Tibial artery (tissue), 4 donors: ENCODE measurements around the gene LCN6.
A peak's percentile ranks its signal among the peaks of the same experiment; 100 is the strongest.

Experiments used
- DNase-seq, 2 donors: peaks; one replicate each; pipeline ENCODE4 v3.0.0-alpha.2; 2019
- H3K27ac ChIP-seq, 2 donors: fragments of 200-600 bp; sonication (generic) in 1 of 2; 1 replicate in 1 of 2; 2 replicates in 1 of 2; pipeline ENCODE4 v1.5.1; 2018 to 2019; ENCODE audit warnings: mild to moderate bottlenecking in 1 of 2
- H3K27me3 ChIP-seq, 2 donors: fragments of 200-600 bp; sonication (generic) in 1 of 2; one replicate each; pipeline versions ENCODE4 v1.5.1 to v1.6.0; 2016 to 2019
- H3K36me3 ChIP-seq, 3 donors: fragments of 200-600 bp; sonication (generic) in 2 of 3; one replicate each; pipeline ENCODE4 v1.5.1; 2016 to 2019; ENCODE audit warnings: mild to moderate bottlenecking in 2 of 3
- H3K4me1 ChIP-seq, 4 donors: fragments of 200-600 bp; sonication (generic) in 2 of 4; 1 replicate in 3 of 4; 2 replicates in 1 of 4; pipeline ENCODE4 v1.5.1; 2016 to 2019
- H3K4me3 ChIP-seq, 2 donors: fragments of 200-600 bp; sonication (generic) in 1 of 2; 1 replicate in 1 of 2; 2 replicates in 1 of 2; pipeline ENCODE4 v1.5.1; 2018 to 2019; ENCODE audit warnings: mild to moderate bottlenecking in 2 of 2
- H3K9me3 ChIP-seq, 3 donors: fragments of 200-600 bp; sonication (generic) in 1 of 3; one replicate each; pipeline ENCODE4 v1.5.1; 2016 to 2019
- CTCF ChIP-seq, 2 experiments: fragments of 200-600 bp in 1 of 2; fragments of 450-650 bp in 1 of 2; IDR thresholded peaks; one replicate each; pipeline ENCODE4 v1.5.1; 2017 to 2019; ENCODE audit warnings: antibody characterized with exemption in 2 of 2, mild to moderate bottlenecking in 1 of 2, moderate library complexity in 1 of 2
- intact Hi-C: fragments of 100-400 bp; cut with DNase I; formaldehyde crosslinking; loops from one replicate; pipeline ENCODE4 v1.15.0; 2023; ENCODE audit warnings: low total_unique reads

LCN6 gene

DNA sequence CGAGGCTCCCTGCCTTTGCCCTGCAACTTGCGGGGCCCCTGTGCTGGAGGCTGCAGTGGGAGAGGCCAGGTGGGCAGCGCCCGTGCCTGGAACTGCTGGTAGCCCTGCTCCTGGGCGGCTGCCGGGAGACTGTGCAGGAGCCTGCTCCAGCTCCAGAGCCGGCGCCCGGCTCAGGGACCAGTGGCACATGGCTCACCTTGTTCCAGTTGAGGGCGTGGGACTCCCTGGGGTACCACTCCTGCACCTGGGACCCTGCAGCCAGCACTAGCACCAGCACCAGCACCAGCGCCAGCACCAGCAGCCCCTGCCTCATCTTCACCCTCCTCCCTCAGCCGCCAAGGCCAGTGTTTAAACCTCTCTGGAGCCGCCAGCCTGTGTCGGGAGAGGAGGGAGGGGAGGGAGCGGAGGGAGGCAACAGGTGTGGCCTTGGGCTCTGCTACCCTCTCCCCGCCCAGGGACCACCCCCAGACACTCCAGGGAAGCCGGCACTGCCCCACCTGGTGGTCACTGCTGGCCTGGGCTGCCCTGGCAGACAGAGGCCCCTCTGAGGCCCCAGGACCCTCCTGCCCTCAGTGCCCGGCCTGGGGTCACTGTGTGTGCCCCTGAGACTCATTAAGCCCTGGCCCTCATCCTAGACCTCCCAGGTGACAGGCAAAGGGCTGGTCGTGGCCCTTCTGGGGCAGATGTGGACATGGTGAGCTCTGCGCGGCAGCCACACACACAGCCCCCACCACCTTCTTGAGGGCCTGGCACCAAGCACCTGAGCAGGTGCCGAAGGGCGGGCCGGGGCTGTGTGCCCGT, 5.5 kb downstream of the LCN6 start, which contains the start of gene LCN10:
Gene LCN10 (minus strand): TSS at position 350 of the 801 bp plus-strand sequence. CDS start 37 bp downstream, at position 313.
- TF ChIP-seq CTCF (IDR thresholded peaks at IDR 0.05), result peak in 1 of 2 experiments; percentile 12
- H3K9me3 ChIP-seq, result no peaks in the 10 kb centered on the region
- H3K4me1 ChIP-seq, result peaks cover 0 to 21% (median 3%) of the 10 kb centered on the region in 4 donors
- no peak within 1 kb of the TSS for H3K27ac ChIP-seq
- no peak within 1 kb of the TSS for H3K4me3 ChIP-seq
- peaks cover 0 to 86% of the 10 kb centered on the region in 2 donors for H3K27me3 ChIP-seq
- intact Hi-C loops, result no loop called here
- no peak for DNase-seq
- no peaks in the 10 kb centered on the region for H3K36me3 ChIP-seq

GRCh38 chr9:136741883-136742571, 6.3 kb downstream of the LCN6 start:
- peaks cover 0 to 79% of the 10 kb centered on the region in 2 donors for H3K27me3 ChIP-seq
- H3K27ac ChIP-seq, result no peak overlapping the region
- intact Hi-C loops, result no loop called here

GRCh38 chr9:136740971-136741882, 7.1 kb downstream of the LCN6 start:
- TF ChIP-seq CTCF (IDR thresholded peaks at IDR 0.05), result no peak
- no peak overlapping the region for H3K4me3 ChIP-seq
- H3K27ac ChIP-seq, result no peak overlapping the region
- H3K36me3 ChIP-seq, result no peaks in the 10 kb centered on the region
- intact Hi-C loops, result no loop called here
- DNase-seq, result no peak
- H3K4me1 ChIP-seq, result peaks cover 0 to 21% (median 3%) of the 10 kb centered on the region in 4 donors
- no peaks in the 10 kb centered on the region for H3K9me3 ChIP-seq
- H3K27me3 ChIP-seq, result peaks cover 0 to 72% of the 10 kb centered on the region in 2 donors

More at GRCh38 chr9:136741883-136742571, 6.3 kb downstream of the LCN6 start:
- TF ChIP-seq CTCF (IDR thresholded peaks at IDR 0.05), result no peak
- Histone ChIP-seq H3K4me3 (no peak overlapping the region), H3K36me3 (no peaks in the 10 kb centered on the region), H3K4me1 (peaks cover 0 to 21% (median 3%) of the 10 kb centered on the region in 4 donors), H3K9me3 (no peaks in the 10 kb centered on the region)
- no peak for DNase-seq

GRCh38 chr9:136740491-136740890, 7.8 kb downstream of the LCN6 start:
- intact Hi-C loops, result no loop called here
- peaks cover 0 to 67% of the 10 kb centered on the region in 2 donors for H3K27me3 ChIP-seq
- H3K9me3 ChIP-seq, result no peaks in the 10 kb centered on the region
- H3K4me1 ChIP-seq, result peaks cover 0 to 21% (median 3%) of the 10 kb centered on the region in 4 donors
- no peak overlapping the region for H3K27ac ChIP-seq
- H3K4me3 ChIP-seq, result no peak overlapping the region
- no peak for DNase-seq
- no peak for TF ChIP-seq CTCF (IDR thresholded peaks at IDR 0.05)
- H3K36me3 ChIP-seq, result no peaks in the 10 kb centered on the region

- Histone ChIP-seq H3K9me3 (no peaks in the 10 kb centered on the region), H3K27me3 (peaks cover 0 to 63% of the 10 kb centered on the region in 2 donors), H3K27ac (no peak overlapping the region), H3K36me3 (no peaks in the 10 kb centered on the region), H3K4me3 (no peak overlapping the region), H3K4me1 (peaks cover 0 to 21% (median 3%) of the 10 kb centered on the region in 4 donors)
- no peak for DNase-seq
- intact Hi-C loops, result no loop called here
- no peak for TF ChIP-seq CTCF (IDR thresholded peaks at IDR 0.05)
Measured at GRCh38 chr9:136740069-136740468, 8.3 kb downstream of the LCN6 start.
